ENCODE measurements around the gene HDAC3.

HDAC3 gene

DNA sequence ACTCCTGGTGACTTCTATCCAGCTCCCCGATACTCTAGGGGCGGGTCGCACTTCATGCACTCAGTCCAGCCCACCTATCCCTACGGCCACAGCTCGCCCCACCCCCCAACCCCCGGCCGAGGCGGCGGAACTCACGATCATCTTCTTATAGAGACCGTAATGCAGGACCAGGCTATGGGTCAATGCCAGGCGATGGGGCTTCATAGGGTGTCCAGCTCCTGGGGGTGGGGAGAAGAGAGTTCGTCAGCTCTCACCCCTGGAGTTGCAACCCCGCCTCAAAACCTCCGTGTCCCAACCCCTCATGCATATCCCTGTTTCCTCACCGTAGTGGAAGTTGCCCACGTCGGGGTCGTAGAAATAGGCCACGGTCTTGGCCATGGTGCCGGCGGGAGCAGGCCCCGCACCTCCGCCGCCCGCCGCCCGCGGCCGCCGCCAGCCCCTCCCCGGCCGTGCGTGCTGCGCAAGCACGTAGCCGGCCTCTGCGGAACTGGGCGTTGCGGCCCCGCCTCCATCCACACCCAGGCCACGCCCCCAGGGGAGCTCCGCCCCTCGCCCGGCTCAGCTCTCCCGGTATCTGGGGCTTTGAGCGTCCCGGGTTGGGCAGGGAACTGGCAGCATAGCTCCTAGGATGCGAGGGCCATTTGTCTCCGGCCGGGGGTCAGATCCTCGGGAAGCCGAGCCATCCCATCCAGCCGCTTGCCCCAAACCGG lies at the start of gene HDAC3, which contains the start of gene RELL2:
Gene HDAC3, minus strand, starts transcription at position 437 of the 710 bp plus-strand sequence. Its CDS starts 59 bp downstream, at position 378.
Gene RELL2, plus strand, starts transcription at position 585 of the 710 bp plus-strand sequence. CDS start 1,229 bp downstream, outside the sequence.
- H3K9ac ChIP-seq (ENCODE audit: low read length), result peak within 1 kb of the TSS; percentile 82
- no peak within 1 kb of the TSS for H3K27ac ChIP-seq (ENCODE audit: low read length)
- H3K4me3 ChIP-seq (ENCODE audit: low read length), result peak within 1 kb of the TSS; percentile 87
- no peaks in the 10 kb centered on the region for H3K27me3 ChIP-seq (ENCODE audit: control insufficient read depth, insufficient read depth, low read length)
- H3K36me3 ChIP-seq (ENCODE audit: control insufficient read depth, low read depth, low read length), result peaks cover 3% of the 10 kb centered on the region
- H3K4me1 ChIP-seq (ENCODE audit: control insufficient read depth, low read depth, low read length), result peaks cover 3% of the 10 kb centered on the region
- no peaks in the 10 kb centered on the region for H3K9me3 ChIP-seq (ENCODE audit: control insufficient read depth, low read depth, low read length)

DNA sequence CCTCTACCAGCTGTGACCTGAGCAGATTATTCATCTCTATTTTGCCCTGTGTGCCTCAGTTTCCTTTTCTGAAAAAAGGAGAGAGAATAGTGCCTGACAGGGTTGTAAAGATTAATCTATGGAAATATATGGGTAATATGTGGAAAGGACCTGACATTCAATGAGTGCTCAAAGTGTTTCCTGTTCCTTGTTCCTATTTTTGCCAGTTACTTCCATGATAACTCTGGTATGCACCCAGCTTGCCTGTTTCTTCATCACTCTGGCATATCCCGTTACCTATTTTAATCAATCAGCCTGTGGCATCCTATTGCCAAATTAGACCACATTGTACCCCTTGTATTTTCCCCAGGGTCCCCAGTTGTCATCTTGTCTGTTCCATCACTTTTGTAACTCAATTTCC lies 48.9 kb upstream of the HDAC3 start:
- Histone ChIP-seq H3K27ac (ENCODE audit: low read length) (no peak overlapping the region), H3K9ac (ENCODE audit: low read length) (no peak overlapping the region), H3K4me1 (ENCODE audit: control insufficient read depth, low read depth, low read length) (peaks cover 18% of the 10 kb centered on the region), H3K36me3 (ENCODE audit: control insufficient read depth, low read depth, low read length) (no peaks in the 10 kb centered on the region), H3K4me3 (ENCODE audit: low read length) (no peak overlapping the region), H3K9me3 (ENCODE audit: control insufficient read depth, low read depth, low read length) (no peaks in the 10 kb centered on the region), H3K27me3 (ENCODE audit: control insufficient read depth, insufficient read depth, low read length) (no peaks in the 10 kb centered on the region)

DNA sequence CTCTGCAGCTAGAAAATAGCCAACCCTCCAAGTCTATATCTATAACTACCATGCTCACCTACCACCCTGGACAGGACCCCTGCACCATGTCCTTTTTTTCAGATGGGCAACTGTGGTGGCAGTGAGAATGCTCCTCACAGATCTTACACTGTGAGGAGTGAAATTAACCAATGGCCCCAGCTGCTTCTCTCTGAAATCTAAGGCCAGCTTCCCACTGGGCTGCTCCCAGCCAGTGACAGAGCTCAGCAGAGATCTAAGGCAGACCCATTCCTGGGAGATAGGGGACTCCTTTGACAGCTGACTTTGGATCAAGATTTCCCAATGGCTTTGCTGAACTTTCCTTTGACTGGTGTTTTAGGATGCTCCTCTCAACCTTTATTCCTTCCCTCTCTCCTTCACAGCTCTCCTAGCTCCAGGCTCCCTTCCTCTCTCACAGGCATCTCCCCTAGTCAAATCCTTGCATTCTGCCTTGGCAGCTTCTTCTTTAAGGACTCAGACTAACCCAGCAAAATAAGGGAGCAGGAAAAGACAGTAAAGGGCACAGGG lies 47.0 kb upstream of the HDAC3 start:
- Histone ChIP-seq H3K27me3 (ENCODE audit: control insufficient read depth, insufficient read depth, low read length) (no peaks in the 10 kb centered on the region), H3K9me3 (ENCODE audit: control insufficient read depth, low read depth, low read length) (no peaks in the 10 kb centered on the region), H3K4me3 (ENCODE audit: low read length) (no peak overlapping the region), H3K9ac (ENCODE audit: low read length) (no peak overlapping the region), H3K4me1 (ENCODE audit: control insufficient read depth, low read depth, low read length) (peaks cover 20% of the 10 kb centered on the region), H3K27ac (ENCODE audit: low read length) (no peak overlapping the region), H3K36me3 (ENCODE audit: control insufficient read depth, low read depth, low read length) (peaks cover 10% of the 10 kb centered on the region)

DNA sequence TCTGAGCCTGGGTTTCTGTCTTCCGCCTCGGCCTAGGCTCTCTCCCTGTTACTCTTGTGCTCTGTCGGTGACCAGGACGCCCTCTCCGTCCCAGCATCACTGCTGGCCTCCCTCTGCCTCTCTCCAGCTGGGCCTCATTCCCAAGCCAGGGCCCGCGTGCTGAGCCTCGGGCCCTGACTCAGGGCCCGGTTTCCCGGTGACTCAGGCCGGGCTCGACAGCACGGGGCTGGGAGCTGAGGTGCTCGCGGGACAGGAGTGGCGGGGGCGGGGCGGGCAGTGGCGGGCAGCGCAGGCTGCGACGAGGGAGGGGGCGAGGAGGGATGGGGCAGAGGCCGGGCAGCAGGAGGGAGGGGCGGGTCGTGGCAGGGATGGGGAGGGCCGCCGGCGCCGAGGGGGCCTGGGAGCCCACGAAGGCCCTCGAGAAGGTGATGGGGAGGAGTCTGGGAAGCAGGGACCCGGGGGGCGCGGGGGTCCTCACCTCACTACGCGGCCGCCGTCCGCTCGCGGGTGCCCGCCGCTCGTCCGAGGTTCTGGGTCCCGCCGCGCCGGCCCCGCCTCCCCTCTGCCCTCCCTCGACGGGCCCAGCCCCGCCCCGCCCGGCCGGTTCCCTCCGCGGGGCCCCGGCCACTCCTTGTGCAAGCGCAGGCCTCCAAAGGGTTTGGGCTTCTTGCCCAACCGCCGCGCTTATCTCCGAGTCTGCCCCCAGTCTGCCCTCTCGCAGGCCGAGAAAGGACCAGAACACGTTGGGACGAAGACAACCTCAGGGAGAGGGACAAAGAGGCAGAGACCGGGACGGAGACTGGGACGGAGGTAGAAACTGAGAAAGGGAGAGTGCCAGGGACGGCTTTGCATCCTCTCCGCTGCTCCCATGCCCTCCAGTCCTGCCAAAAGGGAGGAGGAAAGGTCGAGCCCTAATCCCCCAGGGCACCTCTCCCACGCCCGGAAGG lies 45.3 kb upstream of the HDAC3 start, which contains the start of gene ARAP3:
Gene ARAP3, minus strand, starts transcription at position 536 of the 947 bp plus-strand sequence. CDS start 1,744 bp downstream, outside the sequence.
- peak within 1 kb of the TSS; percentile 64 for H3K4me3 ChIP-seq (ENCODE audit: low read length)
- peak within 1 kb of the TSS; percentile 66 for H3K27ac ChIP-seq (ENCODE audit: low read length)
- peaks cover 24% of the 10 kb centered on the region for H3K4me1 ChIP-seq (ENCODE audit: control insufficient read depth, low read depth, low read length)
- peaks cover 13% of the 10 kb centered on the region for H3K36me3 ChIP-seq (ENCODE audit: control insufficient read depth, low read depth, low read length)
- no peaks in the 10 kb centered on the region for H3K27me3 ChIP-seq (ENCODE audit: control insufficient read depth, insufficient read depth, low read length)
- H3K9ac ChIP-seq (ENCODE audit: low read length), result peak within 1 kb of the TSS; percentile 71
- no peaks in the 10 kb centered on the region for H3K9me3 ChIP-seq (ENCODE audit: control insufficient read depth, low read depth, low read length)

DNA sequence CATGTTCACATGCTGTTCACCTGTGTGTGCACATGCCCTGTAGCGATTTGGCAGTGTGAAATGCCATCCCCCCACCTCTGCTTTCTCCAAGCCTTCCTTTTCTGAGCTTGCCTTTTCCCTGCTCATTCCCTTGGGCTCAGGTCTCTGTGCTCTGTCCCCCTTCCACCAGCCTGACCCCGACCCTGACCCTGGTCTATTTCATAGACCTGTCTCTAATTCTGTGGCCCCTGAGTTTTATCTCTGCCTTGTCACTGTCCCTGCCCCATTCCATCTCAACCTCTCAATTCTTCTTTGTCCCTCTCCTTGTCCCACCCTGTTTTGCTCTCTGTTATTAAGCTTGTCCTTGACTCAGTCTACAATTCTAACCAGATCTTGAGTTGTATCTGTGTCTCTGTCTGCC lies 44.6 kb upstream of the HDAC3 start:
- Histone ChIP-seq H3K4me1 (ENCODE audit: control insufficient read depth, low read depth, low read length) (peaks cover 25% of the 10 kb centered on the region), H3K9me3 (ENCODE audit: control insufficient read depth, low read depth, low read length) (no peaks in the 10 kb centered on the region), H3K27me3 (ENCODE audit: control insufficient read depth, insufficient read depth, low read length) (no peaks in the 10 kb centered on the region), H3K9ac (ENCODE audit: low read length) (peak overlapping the region; percentile 71), H3K4me3 (ENCODE audit: low read length) (peak overlapping the region; percentile 64), H3K36me3 (ENCODE audit: control insufficient read depth, low read depth, low read length) (peaks cover 13% of the 10 kb centered on the region), H3K27ac (ENCODE audit: low read length) (peak overlapping the region; percentile 66)

DNA sequence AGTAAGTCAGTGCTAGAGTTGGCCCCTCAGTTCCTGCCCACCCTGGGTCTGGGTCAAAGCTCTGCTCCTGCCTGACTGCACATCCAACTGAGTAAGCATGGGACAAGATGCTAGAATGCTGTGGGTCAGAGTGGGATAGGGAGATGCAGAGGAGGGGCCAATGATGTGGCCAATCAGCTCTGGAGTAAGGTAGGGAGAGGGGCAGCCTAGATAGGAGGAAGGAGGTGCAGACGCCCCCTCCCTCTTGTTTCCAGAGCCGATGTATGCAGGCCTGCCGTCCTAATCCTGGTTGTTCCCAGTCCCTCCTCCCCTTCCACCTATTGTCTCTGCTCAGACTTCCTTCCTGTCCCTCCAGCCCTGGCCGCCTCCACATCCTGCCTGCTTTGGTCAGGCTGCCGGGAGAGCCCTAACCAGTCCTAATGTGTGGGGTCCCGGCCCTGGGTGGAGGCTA lies 44.1 kb upstream of the HDAC3 start:
- Histone ChIP-seq H3K27ac (ENCODE audit: low read length) (peak overlapping the region; percentile 66), H3K9ac (ENCODE audit: low read length) (peak overlapping the region; percentile 71), H3K9me3 (ENCODE audit: control insufficient read depth, low read depth, low read length) (no peaks in the 10 kb centered on the region), H3K4me3 (ENCODE audit: low read length) (peak overlapping the region; percentile 64), H3K27me3 (ENCODE audit: control insufficient read depth, insufficient read depth, low read length) (no peaks in the 10 kb centered on the region), H3K36me3 (ENCODE audit: control insufficient read depth, low read depth, low read length) (peaks cover 13% of the 10 kb centered on the region), H3K4me1 (ENCODE audit: control insufficient read depth, low read depth, low read length) (peaks cover 27% of the 10 kb centered on the region)

DNA sequence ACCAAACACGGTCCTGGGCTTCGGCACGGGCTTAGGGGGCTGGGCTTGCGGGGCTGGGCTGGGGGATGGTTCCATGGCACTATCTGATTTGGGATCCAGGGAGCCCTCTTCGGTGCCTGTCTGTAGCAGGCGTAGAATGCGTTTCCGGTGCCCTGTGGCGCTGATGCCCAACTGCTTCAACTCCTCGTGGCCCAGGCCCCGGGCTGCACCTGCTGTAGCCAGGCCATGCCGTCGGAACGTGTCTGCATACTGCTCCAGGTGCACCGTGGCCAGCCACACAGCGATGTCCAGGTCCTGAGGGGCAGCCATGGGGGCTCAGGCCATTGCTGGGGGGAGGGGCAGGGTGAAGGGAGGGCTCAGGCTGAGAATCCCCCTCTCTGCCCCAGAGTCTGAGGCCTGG lies 43.5 kb upstream of the HDAC3 start:
- peaks cover 13% of the 10 kb centered on the region for H3K36me3 ChIP-seq (ENCODE audit: control insufficient read depth, low read depth, low read length)
- no peak overlapping the region for H3K27ac ChIP-seq (ENCODE audit: low read length)
- peak overlapping the region; percentile 24 for H3K4me3 ChIP-seq (ENCODE audit: low read length)
- no peaks in the 10 kb centered on the region for H3K27me3 ChIP-seq (ENCODE audit: control insufficient read depth, insufficient read depth, low read length)
- no peak overlapping the region for H3K9ac ChIP-seq (ENCODE audit: low read length)
- peaks cover 27% of the 10 kb centered on the region for H3K4me1 ChIP-seq (ENCODE audit: control insufficient read depth, low read depth, low read length)
- H3K9me3 ChIP-seq (ENCODE audit: control insufficient read depth, low read depth, low read length), result no peaks in the 10 kb centered on the region

DNA sequence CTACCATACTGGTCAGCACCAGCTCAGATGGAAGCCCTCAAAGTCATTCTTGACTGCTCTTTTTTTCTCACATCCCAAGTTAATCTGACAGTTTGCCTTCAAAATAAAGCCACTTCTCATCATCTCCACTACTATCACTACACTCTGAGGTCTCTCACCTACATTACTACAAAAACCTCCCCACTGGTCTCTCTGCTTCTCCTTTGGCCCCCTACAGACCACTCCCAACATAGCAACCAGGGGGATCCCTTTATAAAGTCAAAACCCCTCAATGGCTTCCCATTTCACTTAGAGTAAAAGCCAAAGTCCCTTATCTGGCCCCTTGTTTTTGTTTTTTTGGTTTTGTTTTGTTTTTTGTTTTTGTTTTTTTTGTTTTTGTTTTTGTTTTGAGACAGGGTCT lies 40.8 kb upstream of the HDAC3 start:
- Histone ChIP-seq H3K9me3 (ENCODE audit: control insufficient read depth, low read depth, low read length) (no peaks in the 10 kb centered on the region), H3K4me1 (ENCODE audit: control insufficient read depth, low read depth, low read length) (peaks cover 33% of the 10 kb centered on the region), H3K9ac (ENCODE audit: low read length) (no peak overlapping the region), H3K36me3 (ENCODE audit: control insufficient read depth, low read depth, low read length) (peaks cover 13% of the 10 kb centered on the region), H3K27me3 (ENCODE audit: control insufficient read depth, insufficient read depth, low read length) (no peaks in the 10 kb centered on the region), H3K27ac (ENCODE audit: low read length) (no peak overlapping the region), H3K4me3 (ENCODE audit: low read length) (no peak overlapping the region)

DNA sequence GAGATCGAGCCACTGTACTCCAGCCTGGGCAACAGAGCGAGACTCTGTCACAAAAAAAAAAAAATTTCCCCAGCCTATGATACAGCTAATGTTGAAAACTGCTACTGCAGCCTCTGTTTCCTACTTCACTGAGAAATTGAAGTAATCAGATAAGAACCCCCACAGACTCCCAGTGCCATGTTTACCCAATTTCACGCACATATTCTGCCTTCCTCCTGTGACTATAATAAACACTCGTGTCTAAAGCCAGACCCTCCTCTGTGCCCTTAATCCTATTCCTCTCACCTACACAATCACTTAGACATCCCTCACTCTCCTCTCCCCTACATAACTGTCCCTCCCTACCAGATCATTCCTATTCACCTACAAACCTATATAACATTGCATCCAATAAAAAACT lies 39.0 kb upstream of the HDAC3 start:
- H3K27ac ChIP-seq (ENCODE audit: low read length), result no peak overlapping the region
- no peak overlapping the region for H3K9ac ChIP-seq (ENCODE audit: low read length)
- H3K4me3 ChIP-seq (ENCODE audit: low read length), result no peak overlapping the region
- H3K36me3 ChIP-seq (ENCODE audit: control insufficient read depth, low read depth, low read length), result peaks cover 30% of the 10 kb centered on the region
- peaks cover 24% of the 10 kb centered on the region for H3K4me1 ChIP-seq (ENCODE audit: control insufficient read depth, low read depth, low read length)
- H3K9me3 ChIP-seq (ENCODE audit: control insufficient read depth, low read depth, low read length), result no peaks in the 10 kb centered on the region
- no peaks in the 10 kb centered on the region for H3K27me3 ChIP-seq (ENCODE audit: control insufficient read depth, insufficient read depth, low read length)

DNA sequence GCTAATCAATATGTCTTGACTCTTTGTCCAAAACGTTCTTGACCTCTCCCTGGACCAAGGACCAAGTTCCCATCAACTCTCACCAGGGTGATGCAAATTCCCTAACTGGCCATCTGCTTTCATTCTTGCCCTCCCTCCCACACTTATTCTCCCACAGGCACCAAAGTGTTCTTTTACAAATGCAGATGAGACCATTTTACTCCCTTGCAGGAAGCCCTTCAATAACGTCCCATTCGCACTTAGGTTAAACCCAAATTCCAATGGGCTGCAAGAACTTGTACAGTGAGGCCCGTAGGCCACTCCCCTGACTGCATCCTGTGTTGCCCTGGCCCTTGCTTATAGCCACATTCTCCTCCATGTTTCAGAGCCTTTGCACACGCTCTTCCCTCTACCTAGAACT lies 38.1 kb upstream of the HDAC3 start:
- Histone ChIP-seq H3K36me3 (ENCODE audit: control insufficient read depth, low read depth, low read length) (peaks cover 36% of the 10 kb centered on the region), H3K9ac (ENCODE audit: low read length) (no peak overlapping the region), H3K9me3 (ENCODE audit: control insufficient read depth, low read depth, low read length) (no peaks in the 10 kb centered on the region), H3K4me1 (ENCODE audit: control insufficient read depth, low read depth, low read length) (peaks cover 21% of the 10 kb centered on the region), H3K27me3 (ENCODE audit: control insufficient read depth, insufficient read depth, low read length) (no peaks in the 10 kb centered on the region), H3K4me3 (ENCODE audit: low read length) (peak overlapping the region; percentile 1), H3K27ac (ENCODE audit: low read length) (peak overlapping the region; percentile 69)
